ENCODE data around the gene SNTB2. TPM values are rescaled to one million over a fixed set of nuclear protein-coding genes. Genes with fewer than 3 reads are reported as not detected.

SNTB2 gene
- total and polyA plus RNA-seq, 2 of the 13 experiments (the other 11 are each of a cell fraction or from before 2014, with no cell fraction given) = 11.5 to 19.2 TPM

GRCh38 chr16:69330286-69331109 is 143.5 kb downstream of the SNTB2 start, which contains the start of gene PDF (continued):
- TF ChIP-seq ZNF281 (CRISPR knock-in tag; IDR thresholded peaks at IDR 0.05; ENCODE audit: borderline replicate concordance) = peak; percentile 57; the same call in 1 of the 2 replicates
- TF ChIP-seq MXD4 (CRISPR knock-in tag; IDR thresholded peaks at IDR 0.05) = peak; percentile 77
- TF ChIP-seq ZNF713 (CRISPR knock-in tag; IDR thresholded peaks at IDR 0.05) = peak; percentile 98; the same call in 1 of the 2 replicates
- TF ChIP-seq ONECUT2 (CRISPR knock-in tag; IDR thresholded peaks at IDR 0.05) = no peak; the same call in 1 of the 2 replicates
- peak; percentile 91; the same call in 2 of the 3 replicates for TF ChIP-seq MXI1 (IDR thresholded peaks at IDR 0.05; ENCODE audit: borderline replicate concordance, low read depth, low read length)
- TF ChIP-seq ARNT (IDR thresholded peaks at IDR 0.05) = no peak
- peak; percentile 92 for TF ChIP-seq HOXD1 (CRISPR knock-in tag; IDR thresholded peaks at IDR 0.05)
- TF ChIP-seq SMYD3 (CRISPR knock-in tag; IDR thresholded peaks at IDR 0.05) = no peak
- peak; percentile 98 for TF ChIP-seq POLR2G (IDR thresholded peaks at IDR 0.05; ENCODE audit: low read depth, low read length)
- peak; percentile 96 for TF ChIP-seq ZGPAT (CRISPR knock-in tag; IDR thresholded peaks at IDR 0.05)
- TF ChIP-seq ZNF564 (CRISPR knock-in tag; IDR thresholded peaks at IDR 0.05) = no peak; the same call in none of the 2 replicates
- TF ChIP-seq SP5 (CRISPR knock-in tag; IDR thresholded peaks at IDR 0.05; ENCODE audit: borderline replicate concordance, low read depth) = peak; percentile 99
- 0 out of 2 replicates have a peak, but pooled peaks have one; percentile 60 for TF ChIP-seq ZNF660 (CRISPR knock-in tag; IDR thresholded peaks at IDR 0.05; ENCODE audit: borderline replicate concordance, low read depth)
- TF ChIP-seq ZNF180 (CRISPR knock-in tag; IDR thresholded peaks at IDR 0.05; ENCODE audit: borderline replicate concordance, low read depth) = no peak
- 0 out of 2 replicates have a peak, but pooled peaks have one; percentile 68 for TF ChIP-seq ZNF142 (CRISPR knock-in tag; IDR thresholded peaks at IDR 0.05)
- peak; percentile 72; the same call in 1 of the 2 replicates for TF ChIP-seq ZNF558 (CRISPR knock-in tag; IDR thresholded peaks at IDR 0.05; ENCODE audit: borderline replicate concordance)
- TF ChIP-seq NFYB (CRISPR knock-in tag; IDR thresholded peaks at IDR 0.05) = peak; percentile 53
- peak; percentile 89 for TF ChIP-seq ZNF766 (CRISPR knock-in tag; IDR thresholded peaks at IDR 0.05; ENCODE audit: borderline replicate concordance)
- TF ChIP-seq RAD51 (IDR thresholded peaks at IDR 0.05; ENCODE audit: borderline replicate concordance) = no peak
- peak; percentile 90; the same call in 1 of the 2 replicates for TF ChIP-seq ZNF563 (CRISPR knock-in tag; IDR thresholded peaks at IDR 0.05)
